HG03045 (cell line): ENCODE measurements around the gene OSBP2.
"Not testable (repeated sequence)": the region's sequence is repeated elsewhere in the genome, so short reads cannot be mapped to it uniquely, and the experiment has no call there.

Source experiments
- ATAC-seq: cut with Tn5 transposase; IDR thresholded peaks from one replicate; pipeline ENCODE4 v1.9.1; 2021; ENCODE audit warnings: mild to moderate bottlenecking, moderate library complexity; ENCODE audit not compliant: unreplicated experiment

Gene OSBP2

DNA sequence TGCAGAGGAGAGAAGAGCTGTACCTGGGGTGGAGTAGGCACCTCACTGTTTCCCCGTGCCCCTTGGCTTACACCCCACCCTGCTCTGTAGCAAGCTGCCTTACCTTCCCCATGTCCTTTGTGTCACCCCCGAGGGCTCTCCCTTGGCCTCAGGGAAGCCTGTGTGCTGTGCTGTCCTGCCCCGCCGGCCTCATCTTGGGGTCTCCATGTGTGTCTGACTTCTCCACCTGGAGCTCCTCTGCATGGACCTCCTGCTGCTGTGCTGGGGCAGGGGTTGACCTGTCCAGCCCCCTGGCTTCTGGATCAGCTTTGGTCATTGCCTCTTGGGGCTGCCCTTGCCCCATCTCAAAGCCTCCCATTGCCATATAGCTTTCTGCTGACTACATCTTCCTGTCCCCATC, 59.8 kb downstream of the OSBP2 start:
- ATAC-seq: no peak

DNA sequence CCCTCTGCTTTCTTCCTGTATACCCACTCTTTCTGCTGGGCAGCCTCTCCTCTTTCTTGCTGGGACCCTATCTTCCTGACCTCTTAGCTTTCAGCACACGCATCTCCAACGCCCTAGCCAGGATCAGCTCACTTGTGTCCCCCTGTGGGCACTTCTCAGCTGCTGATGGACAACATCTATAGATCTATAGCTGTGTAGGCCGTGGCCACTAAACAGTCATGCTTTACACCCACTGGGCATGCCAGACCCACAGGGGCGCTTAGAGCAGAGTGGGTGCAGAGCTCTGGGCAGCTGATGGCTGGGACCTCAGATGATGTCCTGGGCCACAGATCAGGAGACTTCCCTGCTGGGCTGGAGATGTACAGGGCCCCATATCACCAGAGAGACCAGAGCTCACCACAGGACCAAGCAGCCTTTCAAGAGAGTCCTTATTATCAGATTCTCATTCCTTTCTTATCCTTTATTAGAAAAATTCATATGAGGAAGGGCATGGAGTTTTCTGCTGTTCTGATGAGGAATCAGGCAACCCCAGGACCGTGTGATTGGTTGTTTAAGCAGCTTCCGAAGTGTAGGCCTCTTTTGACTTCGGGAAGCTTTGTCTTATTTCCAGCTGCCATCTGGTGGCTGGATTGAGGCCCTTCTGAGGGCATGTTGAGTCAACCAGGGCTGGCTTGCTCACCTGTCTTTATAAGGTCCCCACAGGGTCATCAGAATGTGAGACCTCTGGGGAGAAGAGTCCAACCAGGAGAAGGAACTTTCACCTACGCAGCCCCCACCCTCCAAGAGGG, 60.5 kb downstream of the OSBP2 start:
- ATAC-seq: no peak

- ATAC-seq: no peak
Observed at GRCh38 chr22:30755759-30756124, 61.1 kb downstream of the OSBP2 start.

DNA sequence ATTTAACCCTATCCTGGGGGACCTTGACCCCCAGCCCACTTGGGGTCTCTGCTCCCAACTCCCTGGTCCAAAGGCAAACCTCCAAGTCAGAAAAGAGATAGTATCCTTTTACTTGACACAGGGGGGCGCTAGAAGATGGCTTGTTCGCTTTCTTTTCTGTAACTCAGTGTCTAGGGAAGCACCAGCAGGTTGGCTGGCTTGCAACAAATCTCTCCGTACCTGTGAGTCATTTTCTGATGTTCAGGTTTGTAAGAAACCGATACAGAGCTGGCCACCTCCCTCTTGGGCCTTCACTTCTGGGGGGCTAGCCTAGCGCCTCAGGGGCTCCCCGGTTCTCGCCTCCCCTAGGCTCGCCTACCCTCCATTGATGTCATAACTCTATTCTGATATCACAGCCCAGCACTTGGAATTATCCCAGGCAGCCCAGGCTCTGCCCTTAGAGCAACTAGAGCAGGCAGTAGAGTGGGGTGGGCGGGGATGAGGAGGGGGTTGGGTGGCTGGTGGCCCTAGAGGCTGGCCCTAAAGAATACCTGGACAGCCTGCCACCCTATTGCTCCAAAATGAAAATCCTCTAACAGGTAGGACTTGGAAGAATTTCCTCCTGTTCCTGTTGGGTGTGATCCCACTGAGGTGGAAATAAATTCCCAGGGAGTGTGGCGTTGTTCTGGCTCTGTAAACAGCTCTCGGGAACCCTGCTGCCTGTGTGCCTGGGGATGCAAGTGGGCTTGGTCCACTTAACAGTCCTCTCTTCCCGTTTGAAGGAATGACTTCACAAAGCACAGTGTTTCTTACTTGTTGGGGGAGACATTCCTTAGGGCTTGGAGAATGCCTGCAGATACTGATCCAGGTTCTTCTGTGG, 69.4 kb downstream of the OSBP2 start:
- ATAC-seq: no peak

- ATAC-seq: no peak
Observed at GRCh38 chr22:30767661-30768060, 73.0 kb downstream of the OSBP2 start.

GRCh38 chr22:30770716-30771115, 76.0 kb downstream of the OSBP2 start:
- ATAC-seq: no peak

DNA sequence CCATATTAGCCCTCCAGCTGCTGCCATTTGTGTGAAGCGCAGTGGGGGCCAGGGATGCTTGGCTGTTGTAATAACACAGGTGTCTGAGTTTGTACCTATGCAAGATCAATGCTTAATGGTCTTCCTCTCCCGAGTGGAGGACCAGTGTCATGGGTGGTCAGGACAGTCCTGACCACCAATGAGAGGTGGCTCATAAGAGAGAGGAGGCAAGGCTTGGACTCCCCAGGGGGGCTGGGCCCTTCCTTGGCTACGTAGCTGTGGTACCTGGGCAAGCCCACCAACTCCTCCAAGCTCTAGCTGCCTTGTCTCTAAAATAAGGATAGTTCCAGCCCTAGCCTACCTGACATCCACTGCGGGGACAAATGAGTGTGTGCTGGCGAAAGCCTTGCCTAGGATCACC, 79.2 kb downstream of the OSBP2 start:
- no peak for ATAC-seq

DNA sequence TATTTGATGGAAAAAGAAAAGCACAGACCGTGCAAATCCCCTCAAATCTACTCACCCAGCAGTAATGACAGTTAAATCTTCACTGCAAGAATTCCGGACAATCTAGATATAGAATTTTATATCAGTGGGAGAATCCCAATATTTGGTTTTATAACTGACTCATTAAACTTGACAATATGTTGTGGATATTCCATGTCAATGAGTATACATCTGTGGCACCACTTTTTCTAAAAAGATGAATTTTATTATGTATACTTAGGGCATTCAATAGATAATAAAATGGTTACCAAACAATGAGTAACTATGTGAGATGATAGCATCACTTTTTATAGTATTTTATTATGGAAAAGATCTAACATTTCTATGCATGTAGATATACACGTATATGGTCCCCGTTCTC, 79.9 kb downstream of the OSBP2 start:
- ATAC-seq: no peak

GRCh38 chr22:30776476-30776875, 81.8 kb downstream of the OSBP2 start:
- ATAC-seq: no peak

GRCh38 chr22:30777146-30777545, 82.5 kb downstream of the OSBP2 start:
- ATAC-seq: not testable (repeated sequence)

- no peak for ATAC-seq
Observed at GRCh38 chr22:30777587-30777986, 82.9 kb downstream of the OSBP2 start.

GRCh38 chr22:30778261-30778660, 83.6 kb downstream of the OSBP2 start:
- no peak for ATAC-seq

DNA sequence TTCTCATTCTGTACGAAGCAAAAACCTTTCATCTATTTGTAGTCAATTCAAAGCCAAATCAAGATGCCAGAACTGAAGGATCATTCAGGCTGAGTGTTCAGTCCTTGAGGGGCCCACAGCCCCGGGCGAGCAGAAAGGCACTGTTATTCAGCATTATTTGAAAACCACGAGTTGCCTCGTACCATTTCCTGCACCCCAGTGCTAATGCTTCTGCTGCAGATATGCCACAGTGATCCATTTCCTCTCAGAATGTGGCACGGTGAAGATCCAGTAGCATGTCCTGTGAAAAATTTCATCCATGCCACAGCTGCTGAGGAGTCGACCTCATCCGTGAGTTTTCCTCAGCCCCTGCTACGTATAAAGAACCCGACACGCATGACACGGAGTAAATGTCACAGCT, 85.4 kb downstream of the OSBP2 start:
- ATAC-seq: no peak

GRCh38 chr22:30781271-30781875, 86.7 kb downstream of the OSBP2 start:
- no peak for ATAC-seq

DNA sequence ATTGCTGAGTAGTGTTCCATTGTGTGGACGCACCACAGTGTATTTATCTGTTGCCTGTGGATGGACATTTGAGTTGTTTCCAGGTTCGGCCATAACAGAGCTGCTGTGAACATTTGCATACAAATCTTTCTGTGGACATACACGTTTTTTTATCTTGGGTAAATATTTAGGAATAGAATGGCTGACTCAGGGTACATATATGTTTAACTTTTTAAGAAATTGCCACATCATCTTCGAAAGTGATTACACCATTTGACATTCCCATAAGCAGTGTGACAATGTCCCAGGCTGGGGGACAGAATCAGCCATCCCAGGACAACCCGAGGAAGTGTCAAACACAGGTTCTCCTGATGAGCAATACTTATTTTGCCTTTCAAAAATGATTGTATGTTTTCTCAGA, 87.9 kb downstream of the OSBP2 start:
- ATAC-seq: no peak

DNA sequence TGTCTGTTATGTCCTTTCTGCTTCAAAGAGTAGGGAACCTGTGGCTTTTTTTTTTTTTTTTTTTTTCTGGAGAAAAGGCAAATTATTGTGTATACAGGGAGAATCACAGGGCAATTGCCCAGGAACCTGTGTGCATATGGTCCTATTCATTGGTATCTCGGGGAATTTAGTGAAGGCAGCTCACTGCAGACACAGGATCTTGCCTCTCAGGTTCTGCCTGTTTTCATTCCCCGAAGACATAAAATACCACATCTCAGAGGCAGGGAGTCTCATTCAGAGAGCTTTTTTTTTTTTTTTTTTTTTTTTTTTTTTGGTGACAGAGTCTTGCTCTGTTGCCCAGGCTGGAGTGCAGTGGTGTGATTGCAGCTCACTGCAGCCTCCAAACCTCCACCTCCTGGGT, 88.3 kb downstream of the OSBP2 start:
- no peak for ATAC-seq

- no peak for ATAC-seq
Observed at GRCh38 chr22:30785527-30785926, 90.9 kb downstream of the OSBP2 start.

GRCh38 chr22:30790366-30790765, 95.7 kb downstream of the OSBP2 start:
- ATAC-seq: no peak

GRCh38 chr22:30792456-30792855, 97.8 kb downstream of the OSBP2 start:
- ATAC-seq: no peak

DNA sequence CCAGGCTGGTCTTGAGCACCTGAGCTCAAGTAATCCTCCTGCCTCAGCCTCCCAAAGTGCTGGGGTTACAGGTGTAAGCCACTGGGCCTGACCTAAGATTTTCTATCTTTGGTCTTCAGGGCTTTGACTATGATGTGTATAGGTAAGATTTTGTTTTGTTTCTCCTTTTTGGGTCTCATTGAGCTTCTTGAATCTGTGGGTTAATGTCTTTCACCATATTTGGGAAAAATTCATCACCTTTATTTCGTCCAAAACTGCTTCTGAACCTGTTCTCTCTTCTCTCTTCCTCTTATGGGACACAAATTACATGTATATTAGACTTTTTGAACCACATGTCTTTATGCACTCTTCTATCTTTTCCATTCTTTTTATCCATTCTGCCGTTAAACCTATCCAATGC, 100.4 kb downstream of the OSBP2 start:
- ATAC-seq: no peak

- ATAC-seq: no peak
Observed at GRCh38 chr22:30801695-30802094, 107.0 kb downstream of the OSBP2 start.
